ENCODE data around the gene MCAM. TPM values are rescaled to one million over a fixed set of nuclear protein-coding genes. Genes with fewer than 3 reads are reported as not detected.

The MCAM gene
- total RNA-seq, 1 donor from 2014 or later = 23.3 TPM

DNA sequence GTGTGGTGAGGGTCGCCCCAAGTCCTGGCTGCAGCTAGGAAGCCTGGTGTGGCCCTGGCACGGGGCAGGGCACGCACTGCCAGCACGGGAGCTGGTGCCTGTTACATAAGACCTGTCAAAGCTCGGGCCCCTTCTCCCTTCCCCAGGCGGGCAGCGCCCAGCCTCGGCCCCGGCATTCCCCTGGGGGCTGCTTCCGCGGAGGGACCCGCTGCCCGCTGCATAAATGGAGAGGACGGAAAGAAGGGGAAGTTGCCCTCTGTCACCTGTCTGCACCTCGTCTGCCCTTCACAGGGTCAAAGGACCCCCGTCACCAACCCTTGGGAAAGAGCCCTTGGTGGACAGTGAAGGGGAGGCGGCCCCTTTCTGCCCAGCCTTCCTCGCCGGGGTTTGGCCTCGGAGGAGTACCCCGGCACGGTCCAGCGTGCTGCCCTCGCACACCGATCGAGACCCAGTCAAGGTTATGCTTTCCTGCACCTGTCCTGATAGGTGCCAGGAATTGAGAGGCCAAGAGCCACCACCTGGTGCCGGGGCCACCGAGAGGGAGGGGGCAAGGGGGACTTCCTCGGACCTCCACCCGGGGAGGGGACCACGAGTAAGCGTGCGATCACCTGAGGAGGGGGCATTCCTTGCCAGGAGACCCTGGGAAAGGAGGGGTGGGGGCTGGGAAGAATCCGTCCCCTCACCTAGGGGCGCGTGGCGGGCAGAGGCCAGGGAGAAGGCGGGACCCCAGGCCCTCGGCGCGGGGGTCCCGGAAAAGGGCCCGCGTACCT lies 46.3 kb upstream of the MCAM start:
- Histone ChIP-seq H3K36me3 (no peaks in the 10 kb centered on the region), H3K79me2 (ENCODE audit: low read depth) (no peaks in the 10 kb centered on the region), H3K27ac (no peak overlapping the region), H3K4me2 (peak overlapping the region; percentile 80), H2AFZ (replicated peaks) (no peak overlapping the region), H3K4me3 (peak overlapping the region; percentile 48), H3F3A (ENCODE audit: low read depth) (peaks cover 29% of the 10 kb centered on the region), H4K20me1 (ENCODE audit: low read depth) (peaks cover 40% of the 10 kb centered on the region), H3K4me1 (peaks cover 30% of the 10 kb centered on the region), H3K9me3 (ENCODE audit: low read depth) (no peaks in the 10 kb centered on the region), H3K9ac (no peak overlapping the region), H3K27me3 (peaks cover 46% of the 10 kb centered on the region)
- no peak for DNase-seq (ENCODE audit: low spot score)
- Mint-ChIP-seq H3K4me1 (peaks cover 42% of the 10 kb centered on the region), H3K9me3 (peaks cover 2% of the 10 kb centered on the region), H3K27ac (no peak overlapping the region), H3K4me3 (peak overlapping the region; percentile 75), H3K36me3 (peaks cover 8% of the 10 kb centered on the region), H3K27me3 (ENCODE audit: insufficient read depth, low read depth) (peaks cover 24% of the 10 kb centered on the region)
- TF ChIP-seq EZH2 (IDR thresholded peaks at IDR 0.05) (peak; percentile 51), EZH2phosphoT487 (IDR thresholded peaks at IDR 0.05) (no peak)
- TF ChIP-seq, protein P1, sequence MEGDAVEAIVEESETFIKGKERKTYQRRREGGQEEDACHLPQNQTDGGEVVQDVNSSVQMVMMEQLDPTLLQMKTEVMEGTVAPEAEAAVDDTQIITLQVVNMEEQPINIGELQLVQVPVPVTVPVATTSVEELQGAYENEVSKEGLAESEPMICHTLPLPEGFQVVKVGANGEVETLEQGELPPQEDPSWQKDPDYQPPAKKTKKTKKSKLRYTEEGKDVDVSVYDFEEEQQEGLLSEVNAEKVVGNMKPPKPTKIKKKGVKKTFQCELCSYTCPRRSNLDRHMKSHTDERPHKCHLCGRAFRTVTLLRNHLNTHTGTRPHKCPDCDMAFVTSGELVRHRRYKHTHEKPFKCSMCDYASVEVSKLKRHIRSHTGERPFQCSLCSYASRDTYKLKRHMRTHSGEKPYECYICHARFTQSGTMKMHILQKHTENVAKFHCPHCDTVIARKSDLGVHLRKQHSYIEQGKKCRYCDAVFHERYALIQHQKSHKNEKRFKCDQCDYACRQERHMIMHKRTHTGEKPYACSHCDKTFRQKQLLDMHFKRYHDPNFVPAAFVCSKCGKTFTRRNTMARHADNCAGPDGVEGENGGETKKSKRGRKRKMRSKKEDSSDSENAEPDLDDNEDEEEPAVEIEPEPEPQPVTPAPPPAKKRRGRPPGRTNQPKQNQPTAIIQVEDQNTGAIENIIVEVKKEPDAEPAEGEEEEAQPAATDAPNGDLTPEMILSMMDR (IDR thresholded peaks at IDR 0.05) = no peak

- Histone ChIP-seq H3K27ac (no peak overlapping the region), H3K9me3 (ENCODE audit: low read depth) (no peaks in the 10 kb centered on the region), H3K27me3 (peaks cover 48% of the 10 kb centered on the region), H4K20me1 (ENCODE audit: low read depth) (peaks cover 40% of the 10 kb centered on the region), H3K36me3 (no peaks in the 10 kb centered on the region), H3K79me2 (ENCODE audit: low read depth) (no peaks in the 10 kb centered on the region), H2AFZ (replicated peaks) (no peak overlapping the region), H3K4me1 (peaks cover 30% of the 10 kb centered on the region), H3F3A (ENCODE audit: low read depth) (peaks cover 29% of the 10 kb centered on the region), H3K9ac (no peak overlapping the region), H3K4me3 (no peak overlapping the region), H3K4me2 (no peak overlapping the region)
- DNase-seq (ENCODE audit: low spot score) = no peak
- Mint-ChIP-seq H3K27ac (no peak overlapping the region), H3K4me1 (peaks cover 39% of the 10 kb centered on the region), H3K4me3 (peak overlapping the region; percentile 75), H3K36me3 (peaks cover 10% of the 10 kb centered on the region), H3K9me3 (peaks cover 2% of the 10 kb centered on the region), H3K27me3 (ENCODE audit: insufficient read depth, low read depth) (peaks cover 26% of the 10 kb centered on the region)
- TF ChIP-seq, protein P1 (IDR thresholded peaks at IDR 0.05) = no peak
- TF ChIP-seq EZH2phosphoT487 (IDR thresholded peaks at IDR 0.05) (no peak), EZH2 (IDR thresholded peaks at IDR 0.05) (no peak)
Observed at GRCh38 chr11:119362741-119363080, 45.8 kb upstream of the MCAM start.

DNA sequence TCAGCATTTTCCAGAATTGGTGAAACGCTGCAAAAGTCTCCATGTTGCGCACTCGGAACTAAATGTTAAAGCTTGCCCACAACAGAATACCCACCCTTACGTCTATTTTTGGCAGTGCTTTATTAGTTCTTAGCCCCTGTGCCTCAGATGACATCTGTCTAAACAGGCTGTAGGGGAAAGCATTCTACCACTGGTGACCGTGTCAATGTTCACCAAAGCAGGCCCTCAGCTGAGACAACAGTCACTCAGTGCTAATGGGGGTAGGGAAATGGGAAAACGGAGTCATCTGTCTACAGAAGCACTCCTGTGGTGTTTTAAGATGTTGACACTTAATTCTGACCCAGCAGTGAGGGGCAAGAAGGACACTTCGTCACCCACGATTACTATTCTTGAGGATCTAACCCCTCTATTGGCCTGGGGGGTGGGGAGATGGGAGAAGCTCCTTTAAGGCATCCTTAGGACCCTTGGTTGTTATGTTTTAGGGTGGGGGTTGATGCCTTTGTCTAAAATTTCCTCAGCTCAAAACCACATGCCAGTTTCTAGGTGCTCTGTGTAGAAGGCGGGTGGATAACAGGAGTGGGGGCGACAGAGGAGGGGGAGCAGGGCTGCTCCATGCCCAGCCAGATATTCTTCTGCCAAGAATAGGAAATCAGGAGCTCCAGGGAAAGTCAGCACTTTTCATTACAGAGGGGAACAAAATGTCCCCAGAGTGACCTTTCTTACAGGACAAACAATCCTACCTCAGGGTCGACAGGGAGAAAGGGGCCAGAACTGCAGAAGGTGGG lies 45.2 kb upstream of the MCAM start:
- H3K27me3 ChIP-seq = peaks cover 54% of the 10 kb centered on the region
- Mint-ChIP-seq H3K27me3 (ENCODE audit: insufficient read depth, low read depth) (peaks cover 26% of the 10 kb centered on the region), H3K4me3 (peak overlapping the region; percentile 75), H3K27ac (no peak overlapping the region), H3K4me1 (peaks cover 38% of the 10 kb centered on the region), H3K9me3 (peaks cover 2% of the 10 kb centered on the region), H3K36me3 (peaks cover 13% of the 10 kb centered on the region)
- H3K36me3 ChIP-seq = no peaks in the 10 kb centered on the region
- peaks cover 29% of the 10 kb centered on the region for H3F3A ChIP-seq (ENCODE audit: low read depth)
- no peak overlapping the region for H3K9ac ChIP-seq
- no peaks in the 10 kb centered on the region for H3K79me2 ChIP-seq (ENCODE audit: low read depth)
- H3K4me3 ChIP-seq = no peak overlapping the region
- peak overlapping the region; percentile 70 for H3K4me2 ChIP-seq
- no peak for TF ChIP-seq EZH2phosphoT487 (IDR thresholded peaks at IDR 0.05)
- TF ChIP-seq, protein P1 (IDR thresholded peaks at IDR 0.05) = no peak
- TF ChIP-seq EZH2 (IDR thresholded peaks at IDR 0.05) = no peak
- no peak overlapping the region for H3K27ac ChIP-seq
- H2AFZ ChIP-seq (replicated peaks) = no peak overlapping the region
- no peak for DNase-seq (ENCODE audit: low spot score)
- H4K20me1 ChIP-seq (ENCODE audit: low read depth) = peaks cover 40% of the 10 kb centered on the region
- H3K9me3 ChIP-seq (ENCODE audit: low read depth) = no peaks in the 10 kb centered on the region
- peaks cover 30% of the 10 kb centered on the region for H3K4me1 ChIP-seq

Data from neural progenitor cell (in vitro differentiated cells).